Measurements from ENCODE around the gene SLC30A3.
"Not testable (repeated sequence)": the region's sequence is repeated elsewhere in the genome, so short reads cannot be mapped to it uniquely, and the experiment has no call there.

SLC30A3 gene

GRCh38 chr2:27285481-27285880 is 22.6 kb upstream of the SLC30A3 start:
- no peak for DNase-seq (ENCODE audit: low read depth in 4 of 4, low spot score in 1 of 4)

- DNase-seq (ENCODE audit: low read depth in 4 of 4, low spot score in 1 of 4): no peak
Measured at GRCh38 chr2:27284996-27285395, 22.1 kb upstream of the SLC30A3 start.

GRCh38 chr2:27282892-27283291 is 20.0 kb upstream of the SLC30A3 start:
- DNase-seq (ENCODE audit: low read depth in 4 of 4, low spot score in 1 of 4): no peak

GRCh38 chr2:27281855-27282559 is 19.2 kb upstream of the SLC30A3 start, which contains the start of gene TRIM54:
Gene TRIM54, plus strand, starts transcription at chr2:27282429. Its CDS starts 303 bp downstream, at chr2:27282732.
- no peak for DNase-seq (ENCODE audit: low read depth in 4 of 4, low spot score in 1 of 4)

- no peak for DNase-seq (ENCODE audit: low read depth in 4 of 4, low spot score in 1 of 4)
Measured at GRCh38 chr2:27281442-27281841, 18.6 kb upstream of the SLC30A3 start.

GRCh38 chr2:27280826-27281225 is 18.0 kb upstream of the SLC30A3 start:
- no peak for DNase-seq (ENCODE audit: low read depth in 4 of 4, low spot score in 1 of 4)

GRCh38 chr2:27278010-27278409 is 15.2 kb upstream of the SLC30A3 start:
- no peak for DNase-seq (ENCODE audit: low read depth in 4 of 4, low spot score in 1 of 4)

GRCh38 chr2:27275211-27276150 is 12.6 kb upstream of the SLC30A3 start, which contains the start of gene DNAJC5G:
Gene DNAJC5G, plus strand, starts transcription at chr2:27275433. Its CDS starts 1,296 bp downstream, at chr2:27276729.
- no peak for DNase-seq (ENCODE audit: low read depth in 4 of 4, low spot score in 1 of 4)

- not testable (repeated sequence) for DNase-seq (ENCODE audit: low read depth in 4 of 4, low spot score in 1 of 4)
Measured at GRCh38 chr2:27272537-27273522, 10.0 kb upstream of the SLC30A3 start.

GRCh38 chr2:27271631-27272340 is 8.9 kb upstream of the SLC30A3 start:
- no peak for DNase-seq (ENCODE audit: low read depth in 4 of 4, low spot score in 1 of 4)

GRCh38 chr2:27270670-27271069 is 7.8 kb upstream of the SLC30A3 start:
- no peak for DNase-seq (ENCODE audit: low read depth in 4 of 4, low spot score in 1 of 4)

GRCh38 chr2:27270131-27270530 is 7.3 kb upstream of the SLC30A3 start:
- DNase-seq (ENCODE audit: low read depth in 4 of 4, low spot score in 1 of 4): no peak

- not testable (repeated sequence) for DNase-seq (ENCODE audit: low read depth in 4 of 4, low spot score in 1 of 4)
Measured at GRCh38 chr2:27268296-27268695, 5.4 kb upstream of the SLC30A3 start.

- no peak for DNase-seq (ENCODE audit: low read depth in 4 of 4, low spot score in 1 of 4)
Measured at GRCh38 chr2:27265536-27265870, 2.7 kb upstream of the SLC30A3 start.

GRCh38 chr2:27264753-27265535 is 2.1 kb upstream of the SLC30A3 start:
- DNase-seq (ENCODE audit: low read depth in 4 of 4, low spot score in 1 of 4): peak in 3 of 4 experiments; percentile 34 to 58 (median 50)

GRCh38 chr2:27264253-27264752 is 1.5 kb upstream of the SLC30A3 start:
- DNase-seq (ENCODE audit: low read depth in 4 of 4, low spot score in 1 of 4): no peak

- no peak for DNase-seq (ENCODE audit: low read depth in 4 of 4, low spot score in 1 of 4)
Measured at GRCh38 chr2:27263287-27264252, 723 bp upstream of the SLC30A3 start.

GRCh38 chr2:27261926-27262298 is 935 bp downstream of the SLC30A3 start:
- no peak for DNase-seq (ENCODE audit: low read depth in 4 of 4, low spot score in 1 of 4)

All from stimulated activated CD4-positive, alpha-beta T cell treated with anti-CD3 and anti-CD28 coated beads, Interleukin-1b, Interleukin-23, amount 100 ng/mL, for 24 hours (primary cell).